Stimulated activated CD8-positive, alpha-beta memory T cell treated with anti-CD3 and anti-CD28 coated beads, Interleukin-7, amount 100 ng/mL, for 24 hours (primary cell): ENCODE measurements around the gene GNGT2.

Experiments
- DNase-seq: peaks from one replicate; pipeline ENCODE4 v3.0.0-alpha.2; 2020; ENCODE audit warnings: low read depth

The GNGT2 gene

GRCh38 chr17:49168706-49169105 lies 41.7 kb downstream of the GNGT2 start:
- no peak for DNase-seq

- DNase-seq, result no peak
Measured at GRCh38 chr17:49165143-49165542, 45.2 kb downstream of the GNGT2 start.

GRCh38 chr17:49162866-49163265 lies 47.5 kb downstream of the GNGT2 start:
- no peak for DNase-seq

DNA sequence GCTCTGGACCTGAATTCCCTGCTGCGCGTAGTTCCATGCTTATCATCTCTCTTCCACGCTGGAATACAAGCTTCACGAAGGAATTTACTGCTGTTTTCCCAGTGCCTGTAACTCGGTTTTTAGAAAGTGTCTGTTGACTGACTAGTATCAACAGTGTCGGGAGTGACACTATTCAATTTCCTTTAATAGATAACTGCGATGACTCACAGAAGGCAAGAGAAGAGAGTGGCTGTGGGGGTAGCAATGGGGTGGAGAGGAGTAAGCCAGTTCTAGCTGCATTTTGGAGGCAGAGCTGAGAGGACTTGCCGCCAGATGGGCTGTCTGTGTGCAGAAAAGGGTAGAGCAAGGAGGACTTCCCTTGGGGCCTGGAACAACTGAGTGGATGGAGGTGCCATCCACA lies 52.6 kb downstream of the GNGT2 start:
- DNase-seq, result no peak

- no peak for DNase-seq
Measured at GRCh38 chr17:49156256-49156655, 54.1 kb downstream of the GNGT2 start.
